Measurements from ENCODE around the gene TFRC.
A peak's percentile ranks its signal among the peaks of the same experiment; 100 is the strongest.
"Not testable (repeated sequence)": the region's sequence is repeated elsewhere in the genome, so short reads cannot be mapped to it uniquely, and the experiment has no call there.

The TFRC gene

GRCh38 chr3:196044513-196044912 is 37.4 kb downstream of the TFRC start:
- peaks cover under 1% of the 10 kb centered on the region for H3K36me3 ChIP-seq (ENCODE audit: control insufficient read depth, insufficient read depth, low read length)
- H3K27me3 ChIP-seq (ENCODE audit: insufficient read depth, low read length, poor library complexity): no peaks in the 10 kb centered on the region
- no peaks in the 10 kb centered on the region for H3K79me1 ChIP-seq (ENCODE audit: low read length)
- H3K79me2 ChIP-seq (ENCODE audit: control insufficient read depth, insufficient read depth, low read length): no peaks in the 10 kb centered on the region
- no peak overlapping the region for H2AK5ac ChIP-seq (ENCODE audit: low read length)
- no peak overlapping the region for H3K4me2 ChIP-seq (ENCODE audit: low read length)
- H4K5ac ChIP-seq (ENCODE audit: low read length): no peak overlapping the region
- no peak overlapping the region for H3K4me3 ChIP-seq (ENCODE audit: low read length)
- H3K56ac ChIP-seq (ENCODE audit: low read length): no peak overlapping the region
- H3K4ac ChIP-seq (ENCODE audit: low read depth, low read length): no peak overlapping the region
- H2BK120ac ChIP-seq (ENCODE audit: low read depth, low read length): no peak overlapping the region
- no peak overlapping the region for H3K23ac ChIP-seq (ENCODE audit: low read length)
- H2BK15ac ChIP-seq (replicated peaks; ENCODE audit: low read depth): no peak overlapping the region
- DNase-seq: no peak
- H4K8ac ChIP-seq (ENCODE audit: low read depth, low read length): no peak overlapping the region
- H2BK5ac ChIP-seq (ENCODE audit: low read length): no peak overlapping the region
- H3K4me1 ChIP-seq (ENCODE audit: control insufficient read depth, low read depth, low read length): no peaks in the 10 kb centered on the region
- no peak overlapping the region for H3K27ac ChIP-seq (ENCODE audit: low read depth, low read length)
- no peak overlapping the region for H3K9ac ChIP-seq (ENCODE audit: low read length)
- H3K18ac ChIP-seq (ENCODE audit: low read length): no peak overlapping the region
- WGBS (ENCODE audit: extremely low coverage, insufficient coverage, low lambda C conversion rate): no CpG with 5 or more reads among the region's 27 CpGs

GRCh38 chr3:196042673-196043072 is 39.2 kb downstream of the TFRC start:
- no peak overlapping the region for H3K18ac ChIP-seq (ENCODE audit: low read length)
- no peak overlapping the region for H3K9ac ChIP-seq (ENCODE audit: low read length)
- H4K8ac ChIP-seq (ENCODE audit: low read depth, low read length): no peak overlapping the region
- no peak overlapping the region for H2BK5ac ChIP-seq (ENCODE audit: low read length)
- H3K79me1 ChIP-seq (ENCODE audit: low read length): no peaks in the 10 kb centered on the region
- no peak overlapping the region for H3K4me2 ChIP-seq (ENCODE audit: low read length)
- H2BK120ac ChIP-seq (ENCODE audit: low read depth, low read length): no peak overlapping the region
- H2BK15ac ChIP-seq (replicated peaks; ENCODE audit: low read depth): no peak overlapping the region
- no peaks in the 10 kb centered on the region for H3K36me3 ChIP-seq (ENCODE audit: control insufficient read depth, insufficient read depth, low read length)
- H3K4me1 ChIP-seq (ENCODE audit: control insufficient read depth, low read depth, low read length): no peaks in the 10 kb centered on the region
- no peaks in the 10 kb centered on the region for H3K27me3 ChIP-seq (ENCODE audit: insufficient read depth, low read length, poor library complexity)
- no peak overlapping the region for H4K5ac ChIP-seq (ENCODE audit: low read length)
- no peak overlapping the region for H2AK5ac ChIP-seq (ENCODE audit: low read length)
- no peak for DNase-seq
- H3K23ac ChIP-seq (ENCODE audit: low read length): no peak overlapping the region
- no peak overlapping the region for H3K27ac ChIP-seq (ENCODE audit: low read depth, low read length)
- no peak overlapping the region for H3K56ac ChIP-seq (ENCODE audit: low read length)
- H3K4ac ChIP-seq (ENCODE audit: low read depth, low read length): no peak overlapping the region
- no peak overlapping the region for H3K4me3 ChIP-seq (ENCODE audit: low read length)
- WGBS (ENCODE audit: extremely low coverage, insufficient coverage, low lambda C conversion rate): no CpG with 5 or more reads among the region's 6 CpGs
- H3K79me2 ChIP-seq (ENCODE audit: control insufficient read depth, insufficient read depth, low read length): no peaks in the 10 kb centered on the region

- H3K9ac ChIP-seq (ENCODE audit: low read length): no peak overlapping the region
- H3K4me2 ChIP-seq (ENCODE audit: low read length): no peak overlapping the region
- no peak overlapping the region for H4K8ac ChIP-seq (ENCODE audit: low read depth, low read length)
- no peak overlapping the region for H3K23ac ChIP-seq (ENCODE audit: low read length)
- H2BK15ac ChIP-seq (replicated peaks; ENCODE audit: low read depth): no peak overlapping the region
- no peak overlapping the region for H3K56ac ChIP-seq (ENCODE audit: low read length)
- H2BK120ac ChIP-seq (ENCODE audit: low read depth, low read length): no peak overlapping the region
- no peaks in the 10 kb centered on the region for H3K4me1 ChIP-seq (ENCODE audit: control insufficient read depth, low read depth, low read length)
- no peak overlapping the region for H2BK5ac ChIP-seq (ENCODE audit: low read length)
- H3K36me3 ChIP-seq (ENCODE audit: control insufficient read depth, insufficient read depth, low read length): no peaks in the 10 kb centered on the region
- DNase-seq: no peak
- no peak overlapping the region for H3K4me3 ChIP-seq (ENCODE audit: low read length)
- no peak overlapping the region for H2AK5ac ChIP-seq (ENCODE audit: low read length)
- H3K27me3 ChIP-seq (ENCODE audit: insufficient read depth, low read length, poor library complexity): no peaks in the 10 kb centered on the region
- no peaks in the 10 kb centered on the region for H3K79me1 ChIP-seq (ENCODE audit: low read length)
- H3K18ac ChIP-seq (ENCODE audit: low read length): no peak overlapping the region
- H3K4ac ChIP-seq (ENCODE audit: low read depth, low read length): no peak overlapping the region
- H3K79me2 ChIP-seq (ENCODE audit: control insufficient read depth, insufficient read depth, low read length): no peaks in the 10 kb centered on the region
- H4K5ac ChIP-seq (ENCODE audit: low read length): no peak overlapping the region
- no peak overlapping the region for H3K27ac ChIP-seq (ENCODE audit: low read depth, low read length)
- no CpG with 5 or more reads among the region's 2 CpGs for WGBS (ENCODE audit: extremely low coverage, insufficient coverage, low lambda C conversion rate)
These were observed 42.5 kb downstream of the TFRC start for GRCh38 chr3:196039359-196039758.

- not testable (repeated sequence) for H4K8ac ChIP-seq (ENCODE audit: low read depth, low read length); H3K4me2 ChIP-seq (ENCODE audit: low read length); H3K27me3 ChIP-seq (ENCODE audit: insufficient read depth, low read length, poor library complexity); H3K4me1 ChIP-seq (ENCODE audit: control insufficient read depth, low read depth, low read length); H3K18ac ChIP-seq (ENCODE audit: low read length); H3K56ac ChIP-seq (ENCODE audit: low read length); H3K27ac ChIP-seq (ENCODE audit: low read depth, low read length); H2AK5ac ChIP-seq (ENCODE audit: low read length); H2BK5ac ChIP-seq (ENCODE audit: low read length); H3K4ac ChIP-seq (ENCODE audit: low read depth, low read length); H3K23ac ChIP-seq (ENCODE audit: low read length); H3K79me1 ChIP-seq (ENCODE audit: low read length); H3K4me3 ChIP-seq (ENCODE audit: low read length); H3K9ac ChIP-seq (ENCODE audit: low read length); H2BK15ac ChIP-seq (replicated peaks; ENCODE audit: low read depth); H3K79me2 ChIP-seq (ENCODE audit: control insufficient read depth, insufficient read depth, low read length); H4K5ac ChIP-seq (ENCODE audit: low read length); H3K36me3 ChIP-seq (ENCODE audit: control insufficient read depth, insufficient read depth, low read length); H2BK120ac ChIP-seq (ENCODE audit: low read depth, low read length)
- no CpG with 5 or more reads among the region's 10 CpGs for WGBS (ENCODE audit: extremely low coverage, insufficient coverage, low lambda C conversion rate)
- DNase-seq: peak; percentile 48
These were observed 55.8 kb downstream of the TFRC start for GRCh38 chr3:196026059-196026458.

- Histone ChIP-seq H3K4me1 (ENCODE audit: control insufficient read depth, low read depth, low read length) (no peaks in the 10 kb centered on the region), H3K36me3 (ENCODE audit: control insufficient read depth, insufficient read depth, low read length) (no peaks in the 10 kb centered on the region), H3K27ac (ENCODE audit: low read depth, low read length) (no peak overlapping the region), H3K4me3 (ENCODE audit: low read length) (no peak overlapping the region), H2BK15ac (replicated peaks; ENCODE audit: low read depth) (no peak overlapping the region), H3K56ac (ENCODE audit: low read length) (no peak overlapping the region), H3K9ac (ENCODE audit: low read length) (no peak overlapping the region), H3K23ac (ENCODE audit: low read length) (no peak overlapping the region), H3K27me3 (ENCODE audit: insufficient read depth, low read length, poor library complexity) (no peaks in the 10 kb centered on the region), H3K4ac (ENCODE audit: low read depth, low read length) (no peak overlapping the region), H4K5ac (ENCODE audit: low read length) (no peak overlapping the region), H3K79me2 (ENCODE audit: control insufficient read depth, insufficient read depth, low read length) (no peaks in the 10 kb centered on the region), H3K18ac (ENCODE audit: low read length) (no peak overlapping the region), H2AK5ac (ENCODE audit: low read length) (no peak overlapping the region), H4K8ac (ENCODE audit: low read depth, low read length) (no peak overlapping the region), H2BK120ac (ENCODE audit: low read depth, low read length) (no peak overlapping the region), H2BK5ac (ENCODE audit: low read length) (no peak overlapping the region), H3K4me2 (ENCODE audit: low read length) (no peak overlapping the region), H3K79me1 (ENCODE audit: low read length) (no peaks in the 10 kb centered on the region)
- no CpG with 5 or more reads among the region's 12 CpGs for WGBS (ENCODE audit: extremely low coverage, insufficient coverage, low lambda C conversion rate)
- no peak for DNase-seq
These were observed 56.9 kb downstream of the TFRC start for GRCh38 chr3:196024968-196025367.

- Histone ChIP-seq H2AK5ac (ENCODE audit: low read length) (no peak overlapping the region), H3K4me3 (ENCODE audit: low read length) (no peak overlapping the region), H3K9ac (ENCODE audit: low read length) (no peak overlapping the region), H3K23ac (ENCODE audit: low read length) (no peak overlapping the region), H2BK15ac (replicated peaks; ENCODE audit: low read depth) (no peak overlapping the region), H3K18ac (ENCODE audit: low read length) (no peak overlapping the region), H3K27me3 (ENCODE audit: insufficient read depth, low read length, poor library complexity) (no peaks in the 10 kb centered on the region), H3K79me2 (ENCODE audit: control insufficient read depth, insufficient read depth, low read length) (no peaks in the 10 kb centered on the region), H2BK120ac (ENCODE audit: low read depth, low read length) (no peak overlapping the region), H4K8ac (ENCODE audit: low read depth, low read length) (no peak overlapping the region), H3K4me2 (ENCODE audit: low read length) (no peak overlapping the region), H3K4me1 (ENCODE audit: control insufficient read depth, low read depth, low read length) (no peaks in the 10 kb centered on the region), H3K56ac (ENCODE audit: low read length) (no peak overlapping the region), H3K36me3 (ENCODE audit: control insufficient read depth, insufficient read depth, low read length) (no peaks in the 10 kb centered on the region), H3K27ac (ENCODE audit: low read depth, low read length) (no peak overlapping the region), H4K5ac (ENCODE audit: low read length) (no peak overlapping the region), H3K4ac (ENCODE audit: low read depth, low read length) (no peak overlapping the region), H2BK5ac (ENCODE audit: low read length) (no peak overlapping the region), H3K79me1 (ENCODE audit: low read length) (no peaks in the 10 kb centered on the region)
- no CpG with 5 or more reads among the region's 8 CpGs for WGBS (ENCODE audit: extremely low coverage, insufficient coverage, low lambda C conversion rate)
- DNase-seq: no peak
These were observed 57.9 kb downstream of the TFRC start for GRCh38 chr3:196023947-196024346.
